ENCODE measurements around the gene ADGB.

Gene ADGB

DNA sequence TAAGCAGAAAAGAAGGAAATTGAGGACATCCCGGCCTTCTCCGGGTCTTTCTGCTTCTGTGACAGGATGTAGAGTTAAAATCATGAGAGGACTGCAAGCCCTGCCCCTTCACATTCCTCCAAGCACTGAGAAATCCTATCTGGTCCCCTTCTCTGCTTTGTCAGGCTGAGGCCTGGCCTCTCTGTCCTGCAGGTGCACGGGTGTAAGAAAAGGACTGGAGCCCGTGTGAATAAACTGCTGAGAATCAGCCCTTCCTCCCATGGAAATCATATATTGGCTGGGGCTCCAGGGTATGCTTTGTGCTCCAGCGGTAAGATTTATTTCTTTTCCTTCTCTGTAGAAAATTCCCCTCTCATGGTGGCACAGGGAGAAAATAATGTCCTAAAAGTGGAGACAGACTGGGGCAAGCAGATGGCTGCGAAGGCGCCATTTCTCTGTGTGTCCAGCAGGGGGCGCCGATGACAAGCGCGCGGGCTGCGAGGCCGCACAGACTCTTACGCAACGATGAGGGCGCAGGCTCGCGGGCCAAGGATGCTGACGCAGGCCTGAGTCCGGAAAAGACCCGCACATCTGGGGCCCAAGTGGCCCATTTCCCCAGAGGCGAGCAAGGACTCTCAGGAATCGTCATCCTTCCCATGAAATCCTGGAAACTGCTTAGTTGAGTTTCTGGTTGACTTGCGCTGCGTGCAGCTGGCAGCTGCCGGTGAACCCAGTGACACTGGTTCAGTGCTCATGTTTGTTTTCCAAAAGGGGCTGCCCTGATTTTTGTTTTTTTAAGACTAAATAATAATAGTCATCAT is 258.6 kb downstream of the ADGB start:
- FAIRE-seq (peak; percentile 89), DNase-seq (ENCODE audit: extremely low spot score, insufficient read length, low read depth) (peak; percentile 57)

- DNase-seq (ENCODE audit: extremely low spot score, insufficient read length, low read depth) (no peak), FAIRE-seq (no peak)
Measured at GRCh38 chr6:146857980-146858347, 259.2 kb downstream of the ADGB start.

DNA sequence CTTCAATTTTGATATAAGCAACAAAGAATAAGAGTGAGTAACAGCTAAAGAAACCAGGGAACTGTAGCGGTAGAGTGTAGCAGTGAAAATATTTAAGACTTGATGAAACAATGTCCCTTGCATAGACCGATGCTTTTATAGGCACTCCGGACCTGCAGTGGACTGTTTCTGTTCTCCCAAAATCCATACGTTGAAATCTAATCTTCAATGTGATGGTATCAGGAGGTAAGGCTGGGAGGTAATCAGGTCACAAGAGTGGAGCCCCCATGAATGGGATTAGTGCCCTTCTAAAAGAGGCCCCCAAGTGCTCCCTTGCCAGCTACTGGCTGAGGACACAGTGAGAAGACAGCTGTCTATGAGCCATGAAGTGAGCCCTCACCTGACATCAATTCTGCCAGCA is 260.4 kb downstream of the ADGB start:
- FAIRE-seq, result no peak
- DNase-seq (ENCODE audit: extremely low spot score, insufficient read length, low read depth), result no peak

GRCh38 chr6:146859795-146860495 is 261.2 kb downstream of the ADGB start:
- FAIRE-seq (no peak), DNase-seq (ENCODE audit: extremely low spot score, insufficient read length, low read depth) (no peak)

DNA sequence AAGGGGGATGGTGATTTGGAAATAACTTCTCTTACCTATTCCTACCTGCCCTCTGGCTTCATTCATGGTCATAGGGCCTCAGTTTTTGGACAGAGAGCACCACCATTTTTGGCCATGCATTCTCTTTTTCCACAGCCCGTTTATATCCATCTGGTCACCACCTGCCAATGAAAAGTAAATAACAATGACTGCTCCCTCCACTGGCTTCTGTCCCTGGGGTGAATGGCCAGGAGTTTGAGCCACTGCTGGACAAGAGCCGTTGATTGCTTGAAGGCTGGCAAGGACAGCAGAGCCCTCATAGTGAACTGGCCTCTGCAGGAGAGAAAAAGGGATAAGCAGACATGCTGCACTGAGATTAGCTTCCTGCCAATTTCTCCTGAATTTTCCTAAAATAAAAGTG is 261.8 kb downstream of the ADGB start:
- no peak for FAIRE-seq
- no peak for DNase-seq (ENCODE audit: extremely low spot score, insufficient read length, low read depth)

- DNase-seq (ENCODE audit: extremely low spot score, insufficient read length, low read depth), result no peak
- FAIRE-seq, result no peak
Measured at GRCh38 chr6:146861029-146861563, 262.3 kb downstream of the ADGB start.

DNA sequence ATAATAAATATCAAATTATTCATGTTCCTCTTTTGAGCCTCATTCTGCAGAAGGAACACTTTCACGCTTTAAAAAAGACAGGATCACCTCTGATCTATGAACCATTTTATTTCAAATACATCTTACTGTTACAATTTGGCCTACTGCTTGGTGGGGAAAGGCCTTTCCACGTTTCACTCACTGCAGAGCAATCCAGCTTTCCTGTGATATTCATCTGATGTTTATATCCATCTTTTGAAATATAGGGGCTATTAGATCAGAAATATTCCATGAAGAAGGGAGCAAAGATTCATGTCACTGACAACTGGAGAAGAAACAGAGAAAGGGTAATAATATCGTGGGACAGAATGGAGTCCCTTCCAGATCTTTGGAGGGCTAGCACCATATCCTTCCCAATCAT is 262.9 kb downstream of the ADGB start:
- no peak for DNase-seq (ENCODE audit: extremely low spot score, insufficient read length, low read depth)
- no peak for FAIRE-seq

- no peak for FAIRE-seq
- no peak for DNase-seq (ENCODE audit: extremely low spot score, insufficient read length, low read depth)
Measured at GRCh38 chr6:146862508-146862919, 263.7 kb downstream of the ADGB start.

GRCh38 chr6:146864300-146864699 is 265.5 kb downstream of the ADGB start:
- FAIRE-seq, result no peak
- no peak for DNase-seq (ENCODE audit: extremely low spot score, insufficient read length, low read depth)

- FAIRE-seq (no peak), DNase-seq (ENCODE audit: extremely low spot score, insufficient read length, low read depth) (no peak)
Measured at GRCh38 chr6:146864885-146865284, 266.1 kb downstream of the ADGB start.

All from GM18507 (cell line).